H9 (cell line): ENCODE results near the gene HNF1B. TPM values are rescaled to one million over a fixed set of nuclear protein-coding genes. Genes with fewer than 3 reads are reported as not detected.
A peak's percentile ranks its signal among the peaks of the same experiment; 100 is the strongest.

Experiments used
- DNase-seq: peaks from one replicate; pipeline ENCODE4 v3.0.0-alpha.2; 2017
- H2AFZ ChIP-seq: one replicate; pipeline ENCODE4 v1.6.1; 2013; ENCODE audit warnings: mild to moderate bottlenecking, low read length, control low read depth, moderate library complexity
- H2AK5ac ChIP-seq: 2 replicates; pipeline ENCODE4 v1.6.1; 2013; ENCODE audit warnings: low read length, control low read depth, mixed read lengths; ENCODE audit not compliant: insufficient read length
- H2BK120ac ChIP-seq: one replicate; pipeline ENCODE4 v1.6.1; 2013; ENCODE audit warnings: low read depth, mild to moderate bottlenecking, low read length, control low read depth, inconsistent platforms; ENCODE audit not compliant: poor library complexity, severe bottlenecking
- H2BK12ac ChIP-seq: 2 replicates; pipeline ENCODE4 v1.6.1; 2013; ENCODE audit warnings: low read length, control low read depth, mixed read lengths, low read depth; ENCODE audit not compliant: insufficient read length
- H2BK15ac ChIP-seq: 2 replicates; pipeline ENCODE4 v1.6.1; 2013; ENCODE audit warnings: low read depth, low read length, control low read depth
- H2BK20ac ChIP-seq: one replicate; pipeline ENCODE4 v1.6.1; 2013; ENCODE audit warnings: low read depth, mild to moderate bottlenecking, low read length, control low read depth, inconsistent platforms; ENCODE audit not compliant: poor library complexity, severe bottlenecking
- H2BK5ac ChIP-seq: 2 replicates; pipeline ENCODE4 v1.6.1; 2013; ENCODE audit warnings: low read length, control low read depth, mixed read lengths; ENCODE audit not compliant: insufficient read length
- H3K14ac ChIP-seq: 2 replicates; pipeline ENCODE4 v1.6.1; 2013; ENCODE audit warnings: low read length, control low read depth; ENCODE audit not compliant: insufficient read depth
- H3K18ac ChIP-seq: 2 replicates; pipeline ENCODE4 v1.6.1; 2013; ENCODE audit warnings: low read depth, mild to moderate bottlenecking, mixed read lengths, low read length, control low read depth; ENCODE audit not compliant: insufficient read length
- H3K23ac ChIP-seq: 2 replicates; pipeline ENCODE4 v1.6.1; 2013; ENCODE audit warnings: low read length, control low read depth, mixed read lengths, low read depth; ENCODE audit not compliant: insufficient read length
- H3K23me2 ChIP-seq: 2 replicates; pipeline ENCODE4 v1.6.1; 2013; ENCODE audit warnings: low read depth, mild to moderate bottlenecking, mixed read lengths, low read length, control low read depth; ENCODE audit not compliant: insufficient read length, poor library complexity, severe bottlenecking
- H3K27ac ChIP-seq: 2 replicates; pipeline ENCODE4 v1.5.1; 2013; ENCODE audit warnings: low read length, control low read depth, mixed read lengths, low read depth; ENCODE audit not compliant: insufficient read length
- H3K27me3 ChIP-seq: 2 replicates; pipeline ENCODE4 v1.6.1; 2013; ENCODE audit warnings: low read length, control low read depth, inconsistent platforms; ENCODE audit not compliant: insufficient read depth
- H3K4ac ChIP-seq: 2 replicates; pipeline ENCODE4 v1.6.1; 2013; ENCODE audit warnings: low read depth, mild to moderate bottlenecking, control low read depth, inconsistent platforms, low read length, moderate library complexity
- H3K4me1 ChIP-seq: 2 replicates; pipeline ENCODE4 v1.6.1; 2013; ENCODE audit warnings: low read length, control low read depth, inconsistent platforms; ENCODE audit not compliant: insufficient read depth
- H3K4me2 ChIP-seq: 2 replicates; pipeline ENCODE4 v1.6.1; 2013; ENCODE audit warnings: low read length, control low read depth, mixed read lengths; ENCODE audit not compliant: insufficient read length, insufficient read depth
- H3K56ac ChIP-seq: 2 replicates; pipeline ENCODE4 v1.6.1; 2013; ENCODE audit warnings: low read depth, mild to moderate bottlenecking, mixed read lengths, low read length, control low read depth; ENCODE audit not compliant: insufficient read length
- H3K79me1 ChIP-seq: 2 replicates; pipeline ENCODE4 v1.6.1; 2013; ENCODE audit warnings: low read depth, mild to moderate bottlenecking, moderate library complexity, low read length, control low read depth, inconsistent platforms; ENCODE audit not compliant: insufficient read depth, poor library complexity, severe bottlenecking
- H3K79me2 ChIP-seq: 2 replicates; pipeline ENCODE4 v1.6.1; 2013; ENCODE audit warnings: low read length, control low read depth, inconsistent platforms; ENCODE audit not compliant: insufficient read depth
- H3K9ac ChIP-seq: 2 replicates; pipeline ENCODE4 v1.6.1; 2013; ENCODE audit warnings: low read length, control low read depth, mixed read lengths; ENCODE audit not compliant: insufficient read length; ENCODE audit errors: extremely low read depth
- H3K9me3 ChIP-seq: one replicate; pipeline ENCODE4 v1.6.1; 2013; ENCODE audit warnings: low read depth, low read length, inconsistent platforms; ENCODE audit not compliant: control insufficient read depth
- H3T11ph ChIP-seq: one replicate; pipeline ENCODE4 v1.6.1; 2013; ENCODE audit warnings: mild to moderate bottlenecking, low read length, control low read depth, inconsistent platforms
- H4K20me1 ChIP-seq: one replicate; pipeline ENCODE4 v1.6.1; 2013; ENCODE audit not compliant: control insufficient read depth, insufficient read length, insufficient read depth
- H4K5ac ChIP-seq: 2 replicates; pipeline ENCODE4 v1.6.1; 2013; ENCODE audit warnings: low read depth, mild to moderate bottlenecking, mixed read lengths, low read length, control low read depth; ENCODE audit not compliant: insufficient read length
- H4K8ac ChIP-seq: replicated peaks from 2 replicates; pipeline ENCODE4 v1.6.1; 2013; ENCODE audit warnings: low read length, control low read depth, mixed read lengths, low read depth; ENCODE audit not compliant: insufficient read length
- H4K91ac ChIP-seq: 2 replicates; pipeline ENCODE4 v1.6.1; 2013; ENCODE audit warnings: low read depth, mild to moderate bottlenecking, moderate library complexity, mixed read lengths, low read length, control low read depth; ENCODE audit not compliant: insufficient read length
- H3K27ac Mint-ChIP-seq, 3 experiments: 2 replicates in 2 of 3; 3 replicates in 1 of 3; pipeline ENCODE4 v1.8.0; 2020 to 2021; ENCODE audit warnings: mixed read lengths in 3 of 3, mild to moderate bottlenecking in 1 of 3, moderate library complexity in 1 of 3
- H3K27me3 Mint-ChIP-seq: 2 replicates; pipeline ENCODE4 v1.8.0; 2021; ENCODE audit warnings: low read depth, mild to moderate bottlenecking, moderate library complexity, mixed read lengths
- H3K36me3 Mint-ChIP-seq, 3 experiments: 2 replicates in 2 of 3; 3 replicates in 1 of 3; pipeline ENCODE4 v1.8.0; 2020 to 2021; ENCODE audit warnings: low read depth in 3 of 3, mixed read lengths in 3 of 3; ENCODE audit not compliant: insufficient read depth in 1 of 3
- H3K4me1 Mint-ChIP-seq, 2 experiments: 2 replicates each; pipeline ENCODE4 v1.8.0; 2020; ENCODE audit warnings: mixed read lengths in 2 of 2
- H3K4me3 Mint-ChIP-seq, 2 experiments: 2 replicates in 1 of 2; 3 replicates in 1 of 2; pipeline ENCODE4 v1.8.0; 2020 to 2021; ENCODE audit warnings: mild to moderate bottlenecking in 2 of 2, mixed read lengths in 2 of 2, moderate library complexity in 1 of 2
- H3K9me3 Mint-ChIP-seq, 2 experiments: 2 replicates in 1 of 2; 3 replicates in 1 of 2; pipeline ENCODE4 v1.8.0; 2020; ENCODE audit warnings: mild to moderate bottlenecking in 2 of 2, mixed read lengths in 2 of 2, moderate library complexity in 1 of 2
- WGBS: extraction: QIAGEN DNeasy Blood & Tissue Kit; methylation state at CpG from one replicate; pipeline ENCODE4 v1.1.7; 2013; ENCODE audit warnings: missing lambda C conversion rate, low lambda C conversion rate, mixed read lengths; ENCODE audit not compliant: insufficient read length; ENCODE audit errors: extremely low coverage; 5-methylcytosine and 5-hydroxymethylcytosine counted together
- total RNA-seq: library from RNA; stranded (reverse); gene quantifications from 2 replicates; pipeline ENCODE4 v1.2.1, GENCODE V29; 2021
- TF ChIP-seq, protein P1 (sequence below): fragments of 200-600 bp; sonication (generic); conservative IDR thresholded peaks from 3 replicates; pipeline ENCODE4 v1.8.0; 2021; ENCODE audit warnings: antibody characterized with exemption, mild to moderate bottlenecking

The HNF1B gene
- total RNA-seq, 1 experiment from 2014 or later = not detected

DNA sequence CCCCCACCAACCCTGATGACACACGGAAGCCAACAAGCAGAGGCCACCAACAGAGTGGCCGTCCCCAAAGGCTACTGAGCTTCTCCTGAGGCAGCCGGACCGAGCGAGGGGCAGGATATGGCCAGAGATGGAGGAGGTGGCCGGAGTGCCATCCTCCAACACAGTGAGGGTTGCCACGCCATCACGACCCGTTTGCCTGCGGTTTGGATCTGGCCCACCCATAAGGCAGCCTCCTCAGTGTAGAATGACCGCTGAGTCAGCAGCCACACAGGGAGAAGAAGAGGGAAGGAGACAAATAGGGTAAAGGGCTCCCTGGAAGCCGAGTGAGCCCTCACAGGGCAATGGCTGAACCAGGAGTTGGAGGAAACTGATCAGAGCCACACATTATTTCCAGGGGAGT lies 13.8 kb downstream of the HNF1B start:
- DNase-seq = no peak
- no peaks in the 10 kb centered on the region for H3K79me1 ChIP-seq
- H4K20me1 ChIP-seq = no peaks in the 10 kb centered on the region
- no peak overlapping the region for H3K9ac ChIP-seq
- no peak overlapping the region for H4K5ac ChIP-seq
- no peaks in the 10 kb centered on the region for H3K23me2 ChIP-seq
- no peaks in the 10 kb centered on the region for H3K9me3 ChIP-seq
- H2BK15ac ChIP-seq = no peak overlapping the region
- no peak overlapping the region for H3K23ac ChIP-seq
- no peaks in the 10 kb centered on the region for H3K4me1 ChIP-seq
- no peak overlapping the region for H2BK5ac ChIP-seq
- Mint-ChIP-seq H3K4me1 (peaks cover 9 to 31% of the 10 kb centered on the region in 2 experiments), H3K4me3 (no peak overlapping the region), H3K27me3 (peaks cover 76% of the 10 kb centered on the region), H3K36me3 (no peaks in the 10 kb centered on the region), H3K27ac (no peak overlapping the region; a peak in 1 of 7 replicates), H3K9me3 (no peaks in the 10 kb centered on the region)
- H3K14ac ChIP-seq = peak overlapping the region; percentile 67; the same call in 1 of the 2 replicates
- no peak overlapping the region for H3K27ac ChIP-seq
- no peak overlapping the region for H2BK20ac ChIP-seq
- no CpG with 5 or more reads among the region's 12 CpGs for WGBS
- TF ChIP-seq, protein P1, sequence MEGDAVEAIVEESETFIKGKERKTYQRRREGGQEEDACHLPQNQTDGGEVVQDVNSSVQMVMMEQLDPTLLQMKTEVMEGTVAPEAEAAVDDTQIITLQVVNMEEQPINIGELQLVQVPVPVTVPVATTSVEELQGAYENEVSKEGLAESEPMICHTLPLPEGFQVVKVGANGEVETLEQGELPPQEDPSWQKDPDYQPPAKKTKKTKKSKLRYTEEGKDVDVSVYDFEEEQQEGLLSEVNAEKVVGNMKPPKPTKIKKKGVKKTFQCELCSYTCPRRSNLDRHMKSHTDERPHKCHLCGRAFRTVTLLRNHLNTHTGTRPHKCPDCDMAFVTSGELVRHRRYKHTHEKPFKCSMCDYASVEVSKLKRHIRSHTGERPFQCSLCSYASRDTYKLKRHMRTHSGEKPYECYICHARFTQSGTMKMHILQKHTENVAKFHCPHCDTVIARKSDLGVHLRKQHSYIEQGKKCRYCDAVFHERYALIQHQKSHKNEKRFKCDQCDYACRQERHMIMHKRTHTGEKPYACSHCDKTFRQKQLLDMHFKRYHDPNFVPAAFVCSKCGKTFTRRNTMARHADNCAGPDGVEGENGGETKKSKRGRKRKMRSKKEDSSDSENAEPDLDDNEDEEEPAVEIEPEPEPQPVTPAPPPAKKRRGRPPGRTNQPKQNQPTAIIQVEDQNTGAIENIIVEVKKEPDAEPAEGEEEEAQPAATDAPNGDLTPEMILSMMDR = no peak
- H3K56ac ChIP-seq = no peak overlapping the region
- no peaks in the 10 kb centered on the region for H3K79me2 ChIP-seq
- H3K4me2 ChIP-seq = no peak overlapping the region
- H2BK12ac ChIP-seq = no peak overlapping the region
- no peak overlapping the region for H2AK5ac ChIP-seq
- no peak overlapping the region for H3K4ac ChIP-seq
- no peaks in the 10 kb centered on the region; the same call in 1 of the 2 replicates for H3K27me3 ChIP-seq
- H4K8ac ChIP-seq = no peak overlapping the region
- H2AFZ ChIP-seq = no peak overlapping the region
- no peak overlapping the region for H3K18ac ChIP-seq
- no peak overlapping the region for H4K91ac ChIP-seq
- no peak overlapping the region for H2BK120ac ChIP-seq
- no peak overlapping the region for H3T11ph ChIP-seq
